Measurements from ENCODE around the gene SPRED3.

The SPRED3 gene

DNA sequence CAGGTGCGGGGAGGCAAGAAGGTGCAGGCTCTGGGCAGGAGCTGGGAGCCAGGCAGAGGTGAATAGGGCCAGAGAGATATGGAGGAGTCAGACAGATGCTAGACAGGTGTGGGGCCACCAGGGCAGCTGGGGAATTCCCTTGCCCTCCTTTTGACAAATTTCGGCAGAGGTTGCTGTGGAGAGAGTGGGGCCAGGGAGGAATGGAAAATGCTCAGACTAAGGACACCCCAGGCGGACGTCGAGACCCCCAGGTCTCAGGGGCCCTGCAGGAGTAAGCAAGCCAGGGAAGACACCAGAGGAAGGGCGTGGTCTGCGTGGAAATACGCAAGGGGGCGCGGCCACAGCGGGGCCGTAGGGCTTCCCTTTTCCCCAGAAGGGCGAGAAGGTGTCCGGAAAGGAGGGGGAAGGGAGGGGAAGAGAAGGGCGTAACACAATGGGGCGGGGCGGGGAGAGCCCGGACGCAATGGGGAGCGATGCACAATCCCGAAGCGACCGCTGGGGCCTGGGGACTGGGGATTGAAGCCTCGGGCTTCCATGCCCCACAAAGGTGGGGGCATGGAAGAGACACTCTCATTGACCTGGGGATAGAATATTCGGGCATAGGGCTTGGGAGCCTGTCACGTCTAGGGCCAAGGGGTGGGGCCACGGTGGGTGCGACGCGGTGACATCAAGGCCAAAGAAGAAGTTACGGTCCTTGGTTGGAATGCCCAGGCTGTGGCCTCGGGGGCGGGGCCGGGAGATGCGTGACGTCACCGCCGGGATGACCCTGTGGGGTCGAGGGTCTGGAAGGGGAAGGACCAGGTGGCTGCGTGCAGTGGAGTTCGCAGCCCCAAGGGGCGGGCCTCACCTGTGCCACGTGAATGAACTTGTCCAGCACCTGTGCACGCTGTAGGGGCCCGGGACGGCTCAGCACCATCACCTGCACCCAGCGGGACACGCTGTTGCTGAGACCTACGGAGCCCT is 29.3 kb downstream of the SPRED3 start:
- Mint-ChIP-seq H3K9me3 (no peaks in the 10 kb centered on the region), H3K36me3 (ENCODE audit: low read depth) (no peaks in the 10 kb centered on the region), H3K4me1 (peaks cover 7% of the 10 kb centered on the region), H3K27me3 (ENCODE audit: low read depth) (peaks cover 21% of the 10 kb centered on the region), H3K27ac (no peak overlapping the region), H3K4me3 (peak overlapping the region; percentile 56 to 72 (median 70))
- TF ChIP-seq, protein P1, sequence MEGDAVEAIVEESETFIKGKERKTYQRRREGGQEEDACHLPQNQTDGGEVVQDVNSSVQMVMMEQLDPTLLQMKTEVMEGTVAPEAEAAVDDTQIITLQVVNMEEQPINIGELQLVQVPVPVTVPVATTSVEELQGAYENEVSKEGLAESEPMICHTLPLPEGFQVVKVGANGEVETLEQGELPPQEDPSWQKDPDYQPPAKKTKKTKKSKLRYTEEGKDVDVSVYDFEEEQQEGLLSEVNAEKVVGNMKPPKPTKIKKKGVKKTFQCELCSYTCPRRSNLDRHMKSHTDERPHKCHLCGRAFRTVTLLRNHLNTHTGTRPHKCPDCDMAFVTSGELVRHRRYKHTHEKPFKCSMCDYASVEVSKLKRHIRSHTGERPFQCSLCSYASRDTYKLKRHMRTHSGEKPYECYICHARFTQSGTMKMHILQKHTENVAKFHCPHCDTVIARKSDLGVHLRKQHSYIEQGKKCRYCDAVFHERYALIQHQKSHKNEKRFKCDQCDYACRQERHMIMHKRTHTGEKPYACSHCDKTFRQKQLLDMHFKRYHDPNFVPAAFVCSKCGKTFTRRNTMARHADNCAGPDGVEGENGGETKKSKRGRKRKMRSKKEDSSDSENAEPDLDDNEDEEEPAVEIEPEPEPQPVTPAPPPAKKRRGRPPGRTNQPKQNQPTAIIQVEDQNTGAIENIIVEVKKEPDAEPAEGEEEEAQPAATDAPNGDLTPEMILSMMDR (IDR thresholded peaks at IDR 0.05; ENCODE audit: unreplicated experiment in 3 of 3): no peak

DNA sequence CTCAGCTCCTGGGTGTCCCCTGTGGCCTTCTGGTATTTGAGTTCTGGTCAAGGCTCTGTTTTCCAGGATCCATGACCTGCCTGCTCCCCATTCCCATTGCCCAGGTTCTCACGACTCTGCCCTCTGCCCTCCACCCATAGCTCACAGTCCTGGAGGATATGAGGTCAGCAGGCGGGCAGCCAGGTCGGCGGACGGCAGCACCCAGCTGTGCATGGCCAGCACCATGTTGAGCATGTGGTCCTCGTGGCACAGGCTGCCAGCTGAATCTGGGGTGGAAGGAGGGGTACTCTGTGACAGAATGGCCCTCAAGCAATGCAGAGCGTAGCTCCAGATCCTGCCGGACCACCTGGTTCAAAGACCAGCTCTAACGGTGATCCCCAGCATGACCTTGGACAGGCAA is 32.4 kb downstream of the SPRED3 start:
- Mint-ChIP-seq H3K9me3 (no peaks in the 10 kb centered on the region), H3K36me3 (ENCODE audit: low read depth) (no peaks in the 10 kb centered on the region), H3K27me3 (ENCODE audit: low read depth) (peaks cover 21% of the 10 kb centered on the region), H3K4me1 (peaks cover 7% of the 10 kb centered on the region), H3K4me3 (no peak overlapping the region), H3K27ac (no peak overlapping the region)
- TF ChIP-seq, protein P1 (IDR thresholded peaks at IDR 0.05; ENCODE audit: unreplicated experiment in 3 of 3): no peak

DNA sequence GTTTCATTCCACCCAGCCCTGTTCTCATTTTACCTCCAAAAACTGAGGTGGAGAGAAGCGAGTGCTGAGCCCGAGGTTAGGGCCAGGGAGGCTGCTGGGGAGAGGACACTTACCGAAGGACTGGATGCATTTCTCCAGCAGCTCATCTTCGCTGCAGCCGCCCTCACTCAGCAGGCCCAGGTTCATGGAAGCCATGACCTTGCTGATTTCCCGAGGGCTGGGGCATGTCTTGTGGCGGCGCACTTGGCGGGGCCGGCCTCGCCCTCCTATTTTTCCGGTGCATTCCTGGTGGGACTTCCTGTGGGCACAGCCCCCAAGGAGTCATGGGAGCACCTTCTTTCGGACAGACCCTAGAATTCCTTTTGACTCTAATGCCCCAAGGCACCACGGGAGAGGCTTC is 33.4 kb downstream of the SPRED3 start:
- Mint-ChIP-seq H3K4me3 (no peak overlapping the region), H3K4me1 (peaks cover 12% of the 10 kb centered on the region), H3K27me3 (ENCODE audit: low read depth) (peaks cover 21% of the 10 kb centered on the region), H3K9me3 (no peaks in the 10 kb centered on the region), H3K36me3 (ENCODE audit: low read depth) (no peaks in the 10 kb centered on the region), H3K27ac (no peak overlapping the region)
- TF ChIP-seq, protein P1 (IDR thresholded peaks at IDR 0.05; ENCODE audit: unreplicated experiment in 3 of 3): no peak

DNA sequence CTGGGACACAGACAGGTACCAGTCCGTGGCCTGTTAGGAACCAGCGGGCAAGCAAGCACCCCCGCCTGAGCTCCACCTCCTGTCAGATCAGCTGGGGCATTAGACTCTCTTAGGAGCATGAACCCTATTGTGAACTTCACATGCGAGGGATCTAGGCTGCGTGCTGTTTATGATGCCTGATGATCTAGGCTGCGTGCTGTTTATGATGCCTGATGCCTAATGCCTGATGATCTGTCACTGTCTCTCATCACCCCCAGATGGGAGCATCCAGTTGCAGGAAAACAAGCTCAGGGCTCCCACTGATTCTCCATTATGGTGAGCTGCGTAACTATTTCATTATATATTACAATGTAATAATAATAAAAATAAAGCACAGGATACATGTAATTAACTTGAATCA is 33.9 kb downstream of the SPRED3 start:
- H3K27me3 Mint-ChIP-seq (ENCODE audit: low read depth): peaks cover 17% of the 10 kb centered on the region
- TF ChIP-seq, protein P1 (IDR thresholded peaks at IDR 0.05; ENCODE audit: unreplicated experiment in 3 of 3): no peak
- H3K36me3 Mint-ChIP-seq (ENCODE audit: low read depth): no peaks in the 10 kb centered on the region

DNA sequence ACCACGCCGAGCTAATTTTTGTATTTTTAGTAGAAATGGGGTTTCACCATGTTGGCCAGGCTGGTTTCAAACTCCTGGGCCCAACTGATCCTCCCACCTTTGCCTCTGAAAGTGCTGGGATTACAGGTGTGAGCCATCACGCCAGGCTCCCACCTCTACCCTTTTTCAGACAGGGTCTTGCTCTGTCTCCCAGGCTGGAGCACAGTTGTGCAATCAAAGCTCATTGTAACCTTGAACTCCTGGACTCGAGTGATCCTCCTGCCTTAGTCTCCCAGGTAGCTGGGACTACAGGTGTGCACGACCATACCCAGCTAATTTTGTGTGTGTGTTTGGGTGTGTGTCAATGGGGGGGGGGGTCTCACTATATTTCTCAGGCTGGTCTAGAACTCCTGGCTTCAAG is 35.8 kb downstream of the SPRED3 start:
- no peaks in the 10 kb centered on the region for H3K36me3 Mint-ChIP-seq (ENCODE audit: low read depth)
- H3K4me3 Mint-ChIP-seq: no peak overlapping the region
- peaks cover 5% of the 10 kb centered on the region for H3K4me1 Mint-ChIP-seq
- H3K9me3 Mint-ChIP-seq: no peaks in the 10 kb centered on the region
- H3K27ac Mint-ChIP-seq: no peak overlapping the region
- TF ChIP-seq, protein P1 (IDR thresholded peaks at IDR 0.05; ENCODE audit: unreplicated experiment in 3 of 3): no peak
- H3K27me3 Mint-ChIP-seq (ENCODE audit: low read depth): peaks cover 5% of the 10 kb centered on the region

More for the DNA sequence above, 33.9 kb downstream of the SPRED3 start:
- no peak overlapping the region for H3K27ac Mint-ChIP-seq
- no peak overlapping the region for H3K4me3 Mint-ChIP-seq
- no peaks in the 10 kb centered on the region for H3K9me3 Mint-ChIP-seq
- peaks cover 7% of the 10 kb centered on the region for H3K4me1 Mint-ChIP-seq

All from nephron (organoid).